HCT116 (cell line): ENCODE data around the gene SCNN1B. TPM values are rescaled to one million over a fixed set of nuclear protein-coding genes. Genes with fewer than 3 reads are reported as not detected.

Source experiments
- ATAC-seq: fragments of 200-7000 bp; cut with Tn5 transposase; 2 replicates; pipeline ENCODE4 v1.9.1; 2020; ENCODE audit warnings: mild to moderate bottlenecking, moderate library complexity
- BruUV-seq: library from RNA; stranded (reverse); fragments of 400-500 nt; replicated peaks from 2 replicates; lab custom pipeline; 2021; lab: Mats Ljungman, UMichigan
- CTCF ChIA-PET: fragments of 300-600 bp; sonication (Branson Sonifier 250); formaldehyde crosslinking; loops from one replicate; lab custom pipeline; 2021; ENCODE audit warnings: antibody characterized with exemption; lab: Charles Lee
- POLR2A ChIA-PET: fragments of 300-600, 350-600 bp; sonication (Branson Sonifier 250); formaldehyde crosslinking; loops from one replicate; lab custom pipeline; 2021; ENCODE audit warnings: antibody characterized with exemption; lab: Charles Lee
- RAD21 ChIA-PET, 2 experiments: fragments of 300-600 bp; sonication (Branson Sonifier 250); formaldehyde crosslinking; loops; one replicate each; lab custom pipeline; 2023; ENCODE audit warnings: low total read pairs in 2 of 2; ENCODE audit not compliant: uncharacterized antibody in 2 of 2, unreplicated experiment in 2 of 2, low non-redundant PET in 1 of 2; lab: Charles Lee
- DNase-seq: peaks from one replicate; pipeline ENCODE4 v3.0.0-alpha.2; 2010; ENCODE audit warnings: low read depth, low spot score
- H2AFZ ChIP-seq: fragments of 200-600 bp; shearing (Covaris generic), sonication (generic); 2 replicates; pipeline ENCODE4 v1.6.1; 2017; ENCODE audit warnings: low read depth, mixed run types, mixed read lengths, antibody characterized with exemption, low read length; ENCODE audit not compliant: poor library complexity, severe bottlenecking
- H3K27ac ChIP-seq: 2 replicates; pipeline ENCODE4 v1.5.1; 2012; ENCODE audit warnings: low read depth, low read length
- H3K27me3 ChIP-seq: fragments of 200-600 bp; sonication (generic); 2 replicates; pipeline ENCODE4 v1.6.1; 2016; ENCODE audit warnings: mixed run types, low read length, mixed read lengths; ENCODE audit not compliant: insufficient read depth
- H3K36me3 ChIP-seq, 2 experiments: fragments of 200-500 bp in 1 of 2; fragments of 200-600 bp in 1 of 2; sonication (Bioruptor generic) in 1 of 2; sonication (generic) in 1 of 2; 2 replicates each; pipeline versions ENCODE4 v1.5.1 to v1.6.1; 2014 to 2016; ENCODE audit warnings: low read length in 2 of 2, inconsistent platforms in 1 of 2, mixed read lengths in 1 of 2, mixed run types in 1 of 2; ENCODE audit not compliant: insufficient read depth in 2 of 2, control insufficient read depth in 1 of 2
- H3K4me1 ChIP-seq, 2 experiments: fragments of 200-600 bp in 1 of 2; sonication (generic) in 1 of 2; 2 replicates each; pipeline versions ENCODE4 v1.5.1 to v1.6.1; 2012 to 2017; ENCODE audit warnings: low read length in 2 of 2, inconsistent platforms in 1 of 2, mild to moderate bottlenecking in 1 of 2, mixed read lengths in 1 of 2, mixed run types in 1 of 2, moderate library complexity in 1 of 2; ENCODE audit not compliant: insufficient read depth in 2 of 2, control insufficient read depth in 1 of 2
- H3K4me2 ChIP-seq: fragments of 200-600 bp; sonication (generic); 2 replicates; pipeline ENCODE4 v1.6.1; 2017; ENCODE audit warnings: mixed run types, low read length, mixed read lengths
- H3K4me3 ChIP-seq, 2 experiments: fragments of 200-600 bp in 1 of 2; sonication (generic) in 1 of 2; replicated peaks in 1 of 2; 2 replicates each; pipeline ENCODE4 v1.5.1; 2011 to 2016; ENCODE audit warnings: low read length in 2 of 2, control low read depth in 1 of 2, low read depth in 1 of 2, mild to moderate bottlenecking in 1 of 2, mixed read lengths in 1 of 2, mixed run types in 1 of 2
- H3K79me2 ChIP-seq: fragments of 200-600 bp; sonication (generic); 2 replicates; pipeline ENCODE4 v1.6.1; 2017; ENCODE audit warnings: mild to moderate bottlenecking, mixed run types, low read length, moderate library complexity, mixed read lengths; ENCODE audit not compliant: insufficient read depth
- H3K9ac ChIP-seq: fragments of 200-600 bp; sonication (generic); 2 replicates; pipeline ENCODE4 v1.6.1; 2016; ENCODE audit warnings: low read length, mixed read lengths
- H3K9me2 ChIP-seq: fragments of 200-600 bp; sonication (generic), shearing (Covaris generic); 2 replicates; pipeline ENCODE4 v1.6.1; 2017; ENCODE audit warnings: mixed run types, mild to moderate bottlenecking, moderate library complexity; ENCODE audit not compliant: insufficient read depth
- H3K9me3 ChIP-seq, 2 experiments: fragments of 200-500 bp in 1 of 2; fragments of 200-600 bp in 1 of 2; sonication (Bioruptor generic) in 1 of 2; sonication (generic) in 1 of 2; 2 replicates each; pipeline ENCODE4 v1.6.1; 2014 to 2017; ENCODE audit warnings: low read length in 2 of 2, mixed read lengths in 2 of 2, inconsistent platforms in 1 of 2, low read depth in 1 of 2, mild to moderate bottlenecking in 1 of 2, mixed run types in 1 of 2, moderate library complexity in 1 of 2; ENCODE audit not compliant: control insufficient read depth in 1 of 2, insufficient read depth in 1 of 2
- H4K20me1 ChIP-seq: fragments of 200-600 bp; sonication (generic), shearing (Covaris generic); 2 replicates; pipeline ENCODE4 v1.6.1; 2017; ENCODE audit warnings: mixed run types, mild to moderate bottlenecking, moderate library complexity; ENCODE audit not compliant: insufficient read depth
- CEBPB ChIP-seq: IDR thresholded peaks from 2 replicates; pipeline ENCODE4 v1.6.1; 2012; ENCODE audit warnings: low read depth
- EGR1 ChIP-seq: IDR thresholded peaks from 2 replicates; pipeline ENCODE4 v1.6.1; 2012; ENCODE audit warnings: low read depth
- POLR2A ChIP-seq: IDR thresholded peaks from 2 replicates; pipeline ENCODE4 v1.7.0; 2011; ENCODE audit warnings: borderline replicate concordance; ENCODE audit not compliant: insufficient read depth, insufficient read length; ENCODE audit errors: extremely low read depth
- POLR2AphosphoS5 ChIP-seq: IDR thresholded peaks from 2 replicates; pipeline ENCODE4 v1.6.1; 2011; ENCODE audit warnings: mild to moderate bottlenecking, low read depth, low read length, moderate library complexity
- RAD21 ChIP-seq: IDR thresholded peaks from 2 replicates; pipeline ENCODE4 v1.6.1; 2012; ENCODE audit warnings: low read depth, mild to moderate bottlenecking
- SP1 ChIP-seq: IDR thresholded peaks from 2 replicates; pipeline ENCODE4 v1.6.1; 2012; ENCODE audit warnings: low read depth
- SRF ChIP-seq: IDR thresholded peaks from 2 replicates; pipeline ENCODE4 v1.6.1; 2012; ENCODE audit warnings: low read depth
- ZFX ChIP-seq: fragments of 450-650 bp; IDR thresholded peaks from 2 replicates; pipeline ENCODE4 v1.6.1; 2017
- ZNF274 ChIP-seq: fragments of 200-500 bp; sonication (Bioruptor generic); IDR thresholded peaks from 2 replicates; pipeline ENCODE4 v1.6.1; 2014; ENCODE audit warnings: mild to moderate bottlenecking, low read depth, low read length, inconsistent platforms
- intact Hi-C: fragments of 100-400 bp; cut with micrococcal nuclease; formaldehyde crosslinking; loops from 2 replicates; pipeline ENCODE4 v1.10.0; 2022
- total RNA-seq: library from RNA; stranded (reverse); gene quantifications from one replicate; pipeline ENCODE4 v1.2.1, GENCODE V29; 2021; ENCODE audit not compliant: unreplicated experiment
- TF ChIP-seq, protein P1 (sequence below): IDR thresholded peaks from 2 replicates; pipeline ENCODE4 v1.6.1; 2012
- TF ChIP-seq, protein P2 (sequence below): IDR thresholded peaks from 2 replicates; pipeline ENCODE4 v1.6.1; 2011; ENCODE audit warnings: mild to moderate bottlenecking, low read length, moderate library complexity; ENCODE audit not compliant: insufficient replicate concordance; ENCODE audit errors: extremely low read depth
- TF ChIP-seq, protein P3 (sequence below), 3 experiments: fragments of 200-600 bp in 1 of 3; sonication (generic) in 1 of 3; IDR thresholded peaks in 2 of 3; conservative IDR thresholded peaks in 1 of 3; 2 replicates each; pipeline ENCODE4 v1.5.1; 2012 to 2017; ENCODE audit warnings: low read depth in 2 of 3, low read length in 2 of 3, antibody characterized with exemption in 1 of 3, borderline replicate concordance in 1 of 3, control low read depth in 1 of 3, mild to moderate bottlenecking in 1 of 3, mixed read lengths in 1 of 3, mixed run types in 1 of 3, moderate library complexity in 1 of 3; ENCODE audit not compliant: insufficient read depth in 1 of 3

Gene SCNN1B
- total RNA-seq, 1 experiment from 2014 or later: 0.37 TPM

DNA sequence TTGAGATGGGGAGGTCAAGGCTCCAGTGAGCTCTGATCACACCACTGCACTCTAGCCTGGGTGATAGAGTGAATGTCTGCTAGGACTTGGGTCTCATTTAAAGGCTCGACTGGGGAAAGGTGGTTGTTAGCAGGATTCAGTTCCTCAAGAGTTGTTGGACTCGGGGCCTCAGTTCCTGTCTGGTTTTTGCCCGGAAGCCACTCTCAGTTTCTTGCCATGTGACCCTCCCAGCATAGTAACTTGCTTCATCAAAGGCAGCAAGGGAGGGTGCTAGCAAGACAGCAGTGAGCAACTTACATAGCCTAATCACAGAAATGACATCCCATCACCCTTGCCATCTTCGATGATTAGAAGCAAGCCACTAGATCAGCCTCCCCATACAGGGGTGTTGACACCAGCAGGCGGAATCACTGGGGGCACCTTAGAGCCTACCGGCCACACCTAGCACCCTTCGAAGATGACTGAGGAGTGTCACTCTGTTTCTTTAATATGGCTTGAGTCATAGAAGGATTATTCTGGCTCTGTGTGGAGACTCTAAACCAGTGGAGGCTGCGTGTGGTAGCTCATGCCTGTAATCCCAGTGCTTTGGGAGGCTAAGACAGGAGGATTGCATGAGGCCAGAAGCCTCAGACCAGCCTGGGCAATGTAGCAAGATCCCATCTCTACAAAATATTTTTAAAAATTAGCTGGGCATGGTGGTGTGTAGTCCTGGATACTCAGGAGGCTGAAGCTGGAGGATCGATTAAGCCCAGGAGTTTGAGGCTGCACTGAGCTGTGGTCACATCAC lies 13.2 kb upstream of the SCNN1B start:
- H3K4me3 ChIP-seq: no peak overlapping the region
- H3K27me3 ChIP-seq: peaks cover 5% of the 10 kb centered on the region
- DNase-seq: no peak
- no peaks in the 10 kb centered on the region for H3K9me3 ChIP-seq
- TF ChIP-seq ZFX (no peak), ZNF274 (no peak), EGR1 (no peak), CEBPB (no peak), SP1 (no peak), RAD21 (no peak), SRF (no peak), POLR2A (no peak), POLR2AphosphoS5 (no peak)
- TF ChIP-seq, protein P1, sequence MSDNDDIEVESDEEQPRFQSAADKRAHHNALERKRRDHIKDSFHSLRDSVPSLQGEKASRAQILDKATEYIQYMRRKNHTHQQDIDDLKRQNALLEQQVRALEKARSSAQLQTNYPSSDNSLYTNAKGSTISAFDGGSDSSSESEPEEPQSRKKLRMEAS: no peak
- TF ChIP-seq, protein P2, sequence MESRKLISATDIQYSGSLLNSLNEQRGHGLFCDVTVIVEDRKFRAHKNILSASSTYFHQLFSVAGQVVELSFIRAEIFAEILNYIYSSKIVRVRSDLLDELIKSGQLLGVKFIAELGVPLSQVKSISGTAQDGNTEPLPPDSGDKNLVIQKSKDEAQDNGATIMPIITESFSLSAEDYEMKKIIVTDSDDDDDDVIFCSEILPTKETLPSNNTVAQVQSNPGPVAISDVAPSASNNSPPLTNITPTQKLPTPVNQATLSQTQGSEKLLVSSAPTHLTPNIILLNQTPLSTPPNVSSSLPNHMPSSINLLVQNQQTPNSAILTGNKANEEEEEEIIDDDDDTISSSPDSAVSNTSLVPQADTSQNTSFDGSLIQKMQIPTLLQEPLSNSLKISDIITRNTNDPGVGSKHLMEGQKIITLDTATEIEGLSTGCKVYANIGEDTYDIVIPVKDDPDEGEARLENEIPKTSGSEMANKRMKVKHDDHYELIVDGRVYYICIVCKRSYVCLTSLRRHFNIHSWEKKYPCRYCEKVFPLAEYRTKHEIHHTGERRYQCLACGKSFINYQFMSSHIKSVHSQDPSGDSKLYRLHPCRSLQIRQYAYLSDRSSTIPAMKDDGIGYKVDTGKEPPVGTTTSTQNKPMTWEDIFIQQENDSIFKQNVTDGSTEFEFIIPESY: no peak
- TF ChIP-seq, protein P3, sequence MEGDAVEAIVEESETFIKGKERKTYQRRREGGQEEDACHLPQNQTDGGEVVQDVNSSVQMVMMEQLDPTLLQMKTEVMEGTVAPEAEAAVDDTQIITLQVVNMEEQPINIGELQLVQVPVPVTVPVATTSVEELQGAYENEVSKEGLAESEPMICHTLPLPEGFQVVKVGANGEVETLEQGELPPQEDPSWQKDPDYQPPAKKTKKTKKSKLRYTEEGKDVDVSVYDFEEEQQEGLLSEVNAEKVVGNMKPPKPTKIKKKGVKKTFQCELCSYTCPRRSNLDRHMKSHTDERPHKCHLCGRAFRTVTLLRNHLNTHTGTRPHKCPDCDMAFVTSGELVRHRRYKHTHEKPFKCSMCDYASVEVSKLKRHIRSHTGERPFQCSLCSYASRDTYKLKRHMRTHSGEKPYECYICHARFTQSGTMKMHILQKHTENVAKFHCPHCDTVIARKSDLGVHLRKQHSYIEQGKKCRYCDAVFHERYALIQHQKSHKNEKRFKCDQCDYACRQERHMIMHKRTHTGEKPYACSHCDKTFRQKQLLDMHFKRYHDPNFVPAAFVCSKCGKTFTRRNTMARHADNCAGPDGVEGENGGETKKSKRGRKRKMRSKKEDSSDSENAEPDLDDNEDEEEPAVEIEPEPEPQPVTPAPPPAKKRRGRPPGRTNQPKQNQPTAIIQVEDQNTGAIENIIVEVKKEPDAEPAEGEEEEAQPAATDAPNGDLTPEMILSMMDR (IDR thresholded peaks at IDR 0.05 in 2 of 3, conservative IDR thresholded peaks at IDR 0.05 in 1 of 3; ENCODE audit: borderline replicate concordance in 1 of 3, insufficient read depth in 1 of 3, low read depth in 2 of 3, low read length in 2 of 3): no peak
- TF ChIP-seq, all 23 proteins: peak for 0
- Histone ChIP-seq H3K4me2 (no peak overlapping the region), H3K4me1 (no peaks in the 10 kb centered on the region), H3K27ac (no peak overlapping the region), H4K20me1 (no peaks in the 10 kb centered on the region), H3K36me3 (no peaks in the 10 kb centered on the region), H3K79me2 (no peaks in the 10 kb centered on the region), H3K9me2 (no peaks in the 10 kb centered on the region), H2AFZ (no peak overlapping the region), H3K9ac (no peak overlapping the region)
- ChIA-PET CTCF (no interaction called here), RAD21 (no interaction called here), POLR2A (no interaction called here)
- ATAC-seq: no peak
- no TSS peak for BruUV-seq
- intact Hi-C loops: no loop called here
